Mesothelial cell of epicardium (in vitro differentiated cells): ENCODE measurements around the gene DLGAP1. TPM values are rescaled to one million over a fixed set of nuclear protein-coding genes. Genes with fewer than 3 reads are reported as not detected.

Source experiments
- DNase-seq, 2 experiments: peaks; one replicate each; pipeline ENCODE4 v3.0.0; 2021; ENCODE audit warnings: low spot score in 2 of 2; ENCODE audit not compliant: unreplicated experiment in 2 of 2
- H3K27ac Mint-ChIP-seq: 2 replicates; pipeline ENCODE4 v1.8.0; 2021; ENCODE audit warnings: mixed read lengths
- H3K27me3 Mint-ChIP-seq: 2 replicates; pipeline ENCODE4 v1.8.0; 2021; ENCODE audit warnings: low read depth, mixed read lengths
- H3K36me3 Mint-ChIP-seq: 2 replicates; pipeline ENCODE4 v1.8.0; 2021; ENCODE audit warnings: mixed read lengths
- H3K4me1 Mint-ChIP-seq: 2 replicates; pipeline ENCODE4 v1.8.0; 2021; ENCODE audit warnings: mixed read lengths
- H3K4me3 Mint-ChIP-seq: 2 replicates; pipeline ENCODE4 v1.8.0; 2021; ENCODE audit warnings: mild to moderate bottlenecking, moderate library complexity, mixed read lengths
- H3K9me3 Mint-ChIP-seq: 2 replicates; pipeline ENCODE4 v1.8.0; 2021; ENCODE audit warnings: mixed read lengths
- CTCF ChIP-seq: fragments of 200-600 bp; sonication (generic); IDR thresholded peaks from one replicate; pipeline ENCODE4 v1.5.0; 2021; ENCODE audit warnings: antibody characterized with exemption; ENCODE audit not compliant: unreplicated experiment
- total RNA-seq: library from RNA; stranded (reverse); gene quantifications from 3 replicates; pipeline ENCODE4 v1.2.1, GENCODE V29; 2021

Gene DLGAP1
- total RNA-seq, 1 donor from 2014 or later: 4.6 TPM

- Mint-ChIP-seq H3K9me3 (no peaks in the 10 kb centered on the region), H3K27ac (no peak overlapping the region), H3K27me3 (peaks cover under 1% of the 10 kb centered on the region), H3K4me1 (no peaks in the 10 kb centered on the region), H3K4me3 (no peak overlapping the region), H3K36me3 (no peaks in the 10 kb centered on the region)
- no peak for TF ChIP-seq CTCF
- no peak for DNase-seq
These were observed 243.8 kb downstream of the DLGAP1 start for GRCh38 chr18:4211111-4211837.

- Mint-ChIP-seq H3K27ac (no peak overlapping the region), H3K27me3 (no peaks in the 10 kb centered on the region), H3K4me3 (no peak overlapping the region), H3K9me3 (no peaks in the 10 kb centered on the region), H3K36me3 (no peaks in the 10 kb centered on the region), H3K4me1 (peaks cover 12% of the 10 kb centered on the region)
- TF ChIP-seq CTCF: no peak
- DNase-seq: no peak
These were observed 246.7 kb downstream of the DLGAP1 start for GRCh38 chr18:4208366-4208765.

- Mint-ChIP-seq H3K36me3 (no peaks in the 10 kb centered on the region), H3K27me3 (no peaks in the 10 kb centered on the region), H3K4me3 (no peak overlapping the region), H3K9me3 (no peaks in the 10 kb centered on the region), H3K27ac (no peak overlapping the region), H3K4me1 (peaks cover 13% of the 10 kb centered on the region)
- no peak for TF ChIP-seq CTCF
- no peak for DNase-seq
These were observed 247.6 kb downstream of the DLGAP1 start for GRCh38 chr18:4207383-4207985.

DNA sequence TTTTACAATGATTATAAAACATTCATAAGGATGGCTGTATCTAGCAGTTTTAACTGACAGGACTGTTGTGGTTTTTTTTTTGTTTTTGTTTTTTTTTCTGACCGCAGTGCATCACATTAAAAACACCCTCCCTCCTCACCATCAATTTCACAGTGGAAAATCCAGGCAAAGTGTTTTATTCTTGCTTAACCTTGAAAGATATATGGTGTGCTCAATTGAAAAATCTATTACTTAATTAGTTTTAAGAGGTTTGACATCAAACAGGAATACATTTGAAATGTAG, 250.7 kb downstream of the DLGAP1 start:
- H3K36me3 Mint-ChIP-seq: no peaks in the 10 kb centered on the region
- H3K9me3 Mint-ChIP-seq: no peaks in the 10 kb centered on the region
- DNase-seq: no peak
- TF ChIP-seq CTCF: no peak
- peak overlapping the region; percentile 24 for H3K27ac Mint-ChIP-seq
- peaks cover 14% of the 10 kb centered on the region for H3K4me1 Mint-ChIP-seq
- H3K4me3 Mint-ChIP-seq: no peak overlapping the region
- no peaks in the 10 kb centered on the region for H3K27me3 Mint-ChIP-seq

DNA sequence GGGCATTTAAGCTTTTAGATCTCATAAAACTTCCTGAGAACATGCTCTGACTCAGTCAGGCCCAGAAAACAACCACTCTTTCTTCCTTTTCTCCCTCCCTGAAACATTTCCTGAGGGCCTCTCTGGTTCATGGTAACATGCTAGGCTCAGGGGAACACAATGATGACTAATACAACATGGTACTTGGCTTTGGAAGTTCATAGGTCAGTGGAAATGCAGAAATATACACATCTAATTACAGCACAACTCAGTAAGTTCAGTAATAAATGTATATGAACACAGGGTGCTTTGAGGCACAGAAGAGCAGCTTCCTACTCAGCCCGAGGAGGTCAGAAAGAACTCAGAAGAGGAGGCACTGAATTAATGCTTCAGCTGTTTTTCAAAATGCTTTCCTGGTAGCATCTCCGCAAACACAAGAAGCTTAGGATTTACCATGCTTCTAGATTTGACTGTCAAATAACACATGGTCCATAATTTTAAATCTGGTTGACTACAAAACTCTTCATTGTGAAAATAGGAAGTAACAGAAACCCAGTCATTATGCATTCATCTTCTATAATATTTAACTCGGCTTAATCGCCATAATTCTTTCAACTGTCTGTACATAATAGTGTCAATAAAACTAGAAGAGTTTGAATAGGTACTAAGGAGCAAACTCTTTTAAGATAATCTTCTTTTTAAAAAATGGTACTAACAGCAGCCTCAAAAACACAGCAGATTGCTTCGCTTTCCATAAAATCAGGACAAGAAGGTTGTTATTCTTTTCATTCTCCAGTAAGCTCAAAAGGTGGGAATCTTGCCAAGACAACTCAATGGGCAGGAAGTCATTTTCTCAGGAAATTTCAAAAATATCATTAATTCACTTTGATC, 251.3 kb downstream of the DLGAP1 start:
- Mint-ChIP-seq H3K4me3 (no peak overlapping the region), H3K9me3 (no peaks in the 10 kb centered on the region), H3K27me3 (no peaks in the 10 kb centered on the region), H3K27ac (peak overlapping the region; percentile 45), H3K4me1 (peaks cover 14% of the 10 kb centered on the region), H3K36me3 (no peaks in the 10 kb centered on the region)
- TF ChIP-seq CTCF: no peak
- no peak for DNase-seq
